MCF 10A (cell line): ENCODE results near the gene ATOSB. TPM values are rescaled to one million over a fixed set of nuclear protein-coding genes. Genes with fewer than 3 reads are reported as not detected.

Experiments
- BruUV-seq: library from RNA; stranded (reverse); fragments of 400-500 nt; replicated peaks from 2 replicates; lab custom pipeline; 2021; lab: Mats Ljungman, UMichigan
- CTCF ChIA-PET: fragments of 300-600 bp; sonication (Branson Sonifier 250); formaldehyde crosslinking; extraction: SDS; loops from one replicate; lab custom pipeline; 2021; ENCODE audit warnings: antibody characterized with exemption, inconsistent platforms; lab: Yijun Ruan, JAX
- POLR2A ChIA-PET: fragments of 300-600, 350-650 bp; sonication (Branson Sonifier 250); formaldehyde crosslinking; extraction: SDS; loops from one replicate; lab custom pipeline; 2020; ENCODE audit warnings: antibody characterized with exemption, inconsistent platforms; lab: Yijun Ruan, JAX
- DNase-seq: peaks from one replicate; pipeline ENCODE4 v3.0.0-alpha.2; 2018; ENCODE audit not compliant: unreplicated experiment
- H3K27ac Mint-ChIP-seq: one replicate; pipeline ENCODE4 v1.8.0; 2022; ENCODE audit warnings: mild to moderate bottlenecking, low read depth, mixed read lengths; ENCODE audit not compliant: unreplicated experiment
- H3K27me3 Mint-ChIP-seq: one replicate; pipeline ENCODE4 v1.8.0; 2022; ENCODE audit warnings: mixed read lengths; ENCODE audit not compliant: insufficient read depth, unreplicated experiment
- H3K36me3 Mint-ChIP-seq: one replicate; pipeline ENCODE4 v1.8.0; 2022; ENCODE audit warnings: mild to moderate bottlenecking, moderate library complexity, mixed read lengths; ENCODE audit not compliant: insufficient read depth, unreplicated experiment
- H3K4me1 Mint-ChIP-seq: one replicate; pipeline ENCODE4 v1.8.0; 2022; ENCODE audit warnings: mixed read lengths; ENCODE audit not compliant: insufficient read depth, unreplicated experiment
- H3K4me3 Mint-ChIP-seq: one replicate; pipeline ENCODE4 v1.8.0; 2022; ENCODE audit warnings: mild to moderate bottlenecking, moderate library complexity, mixed read lengths; ENCODE audit not compliant: unreplicated experiment
- H3K9me3 Mint-ChIP-seq: one replicate; pipeline ENCODE4 v1.8.0; 2022; ENCODE audit warnings: mixed read lengths; ENCODE audit not compliant: unreplicated experiment
- CTCF ChIP-seq: fragments of 200-600 bp; IDR thresholded peaks from one replicate; pipeline ENCODE4 v1.8.0; 2022; ENCODE audit warnings: antibody characterized with exemption, mild to moderate bottlenecking; ENCODE audit not compliant: unreplicated experiment
- intact Hi-C: fragments of 100-400 bp; cut with micrococcal nuclease; formaldehyde crosslinking; loops from 2 replicates; pipeline ENCODE4 v1.14.1; 2022
- total RNA-seq: library from RNA; stranded (reverse); gene quantifications from 2 replicates; pipeline ENCODE4 v1.2.3, GENCODE V29; 2022

ATOSB gene
- total RNA-seq, 1 experiment from 2014 or later = 26.0 TPM

GRCh38 chr9:35075358-35075757, 40.3 kb downstream of the ATOSB start:
- ChIA-PET POLR2A (interaction anchor here (0.6 kb wide), 1 partner anchor 936 kb away, joined by 4 read pairs; no protein-coding TSS in a partner anchor), CTCF (interaction anchor here (3.6 kb wide), 1 partner anchor 20 kb away, joined by 23 read pairs; the partner anchor contains the start of gene PIGO)
- Mint-ChIP-seq H3K27ac (no peak overlapping the region), H3K27me3 (no peaks in the 10 kb centered on the region), H3K4me3 (no peak overlapping the region), H3K36me3 (peaks cover 33% of the 10 kb centered on the region), H3K9me3 (no peaks in the 10 kb centered on the region), H3K4me1 (peaks cover 20% of the 10 kb centered on the region)
- intact Hi-C loops = no loop called here
- DNase-seq = no peak
- no TSS peak for BruUV-seq
- no peak for TF ChIP-seq CTCF

- ChIA-PET CTCF (interaction anchor here (0.6 to 3.6 kb wide), 2 partner anchors 21 to 876 kb away, joined by 5 to 23 read pairs; partner anchors contain the start of gene PIGO), POLR2A (no interaction called here)
- H3K36me3 Mint-ChIP-seq = peaks cover 35% of the 10 kb centered on the region
- H3K4me3 Mint-ChIP-seq = no peak overlapping the region
- H3K27me3 Mint-ChIP-seq = no peaks in the 10 kb centered on the region
- no peaks in the 10 kb centered on the region for H3K9me3 Mint-ChIP-seq
- TF ChIP-seq CTCF = no peak
- H3K27ac Mint-ChIP-seq = no peak overlapping the region
- intact Hi-C loops = no loop called here
- no peak for DNase-seq
- H3K4me1 Mint-ChIP-seq = peaks cover 26% of the 10 kb centered on the region
- BruUV-seq = no TSS peak
Measured at GRCh38 chr9:35074791-35075190, 40.9 kb downstream of the ATOSB start.

- no peak overlapping the region for H3K27ac Mint-ChIP-seq
Measured at GRCh38 chr9:35074141-35074540, 41.5 kb downstream of the ATOSB start.

GRCh38 chr9:35073279-35073612, 42.4 kb downstream of the ATOSB start:
- no TSS peak for BruUV-seq
- H3K36me3 Mint-ChIP-seq = peaks cover 30% of the 10 kb centered on the region
- no peak for DNase-seq
- H3K27ac Mint-ChIP-seq = peak overlapping the region; percentile 92
- peaks cover 22% of the 10 kb centered on the region for H3K4me1 Mint-ChIP-seq
- ChIA-PET CTCF (interaction anchor here (0.5 to 1.9 kb wide), 2 partner anchors 23 to 620 kb away, joined by 3 to 5 read pairs; partner anchors contain the start of gene PIGO), POLR2A (interaction anchor here (2.9 kb wide), 1 partner anchor 27 kb away, joined by 44 read pairs; the partner anchor contains the start of gene STOML2)
- intact Hi-C loops = loop anchor here (2.0 kb wide), 1 partner anchor 24 kb away; the partner anchor contains the start of gene PIGO
- peak overlapping the region; percentile 92 for H3K4me3 Mint-ChIP-seq
- no peak for TF ChIP-seq CTCF
- H3K9me3 Mint-ChIP-seq = no peaks in the 10 kb centered on the region
- H3K27me3 Mint-ChIP-seq = no peaks in the 10 kb centered on the region

More at GRCh38 chr9:35074141-35074540, 41.5 kb downstream of the ATOSB start:
- TF ChIP-seq CTCF = no peak
- Mint-ChIP-seq H3K27me3 (no peaks in the 10 kb centered on the region), H3K9me3 (no peaks in the 10 kb centered on the region), H3K4me1 (peaks cover 26% of the 10 kb centered on the region), H3K36me3 (peaks cover 30% of the 10 kb centered on the region), H3K4me3 (no peak overlapping the region)
- ChIA-PET CTCF (interaction anchor here (0.6 to 1.9 kb wide), 2 partner anchors 22 to 23 kb away, joined by 3 to 5 read pairs; partner anchors contain the start of gene PIGO), POLR2A (no interaction called here)
- intact Hi-C loops = no loop called here
- DNase-seq = no peak
- no TSS peak for BruUV-seq
